Head of caudate nucleus (tissue), 42 donors: Measurements from ENCODE around the gene FRRS1L.

Experiments
- DNase-seq, 42 donors: peaks; one replicate each; pipeline versions ENCODE4 v3.0.0 to v3.0.0-alpha.2; 2020 to 2021; ENCODE audit warnings: mixed read lengths in 7 of 42
- intact Hi-C: fragments of 100-400 bp; cut with DNase I; formaldehyde crosslinking; loops from one replicate; pipeline ENCODE4 v1.15.0; 2022

Gene FRRS1L

GRCh38 chr9:109166771-109167601 is at the start of gene FRRS1L:
TSS of gene FRRS1L (minus strand) at chr9:109167249. CDS start at chr9:109167138, 111 bp downstream.
- intact Hi-C loops = no loop called here
- peak; percentile 13 to 91 (median 75) for DNase-seq

- no peak for DNase-seq
- intact Hi-C loops = no loop called here
These were observed 47.4 kb upstream of the FRRS1L start for GRCh38 chr9:109214414-109214813.

GRCh38 chr9:109213285-109214121 is 46.5 kb upstream of the FRRS1L start:
- intact Hi-C loops = no loop called here
- DNase-seq = no peak

GRCh38 chr9:109212768-109213167 is 45.7 kb upstream of the FRRS1L start:
- intact Hi-C loops = no loop called here
- DNase-seq = no peak

GRCh38 chr9:109206670-109207069 is 39.6 kb upstream of the FRRS1L start:
- intact Hi-C loops = no loop called here
- no peak for DNase-seq

GRCh38 chr9:109205526-109205925 is 38.5 kb upstream of the FRRS1L start:
- intact Hi-C loops = no loop called here

GRCh38 chr9:109203761-109204360 is 36.8 kb upstream of the FRRS1L start:
- intact Hi-C loops = no loop called here
- DNase-seq = no peak

More at GRCh38 chr9:109205526-109205925, 38.5 kb upstream of the FRRS1L start:
- DNase-seq = no peak

- no peak for DNase-seq
- intact Hi-C loops = no loop called here
These were observed 32.6 kb upstream of the FRRS1L start for GRCh38 chr9:109199676-109200075.

GRCh38 chr9:109198736-109199382 is 31.8 kb upstream of the FRRS1L start:
- intact Hi-C loops = no loop called here
- DNase-seq = no peak

GRCh38 chr9:109193974-109194556 is 27.0 kb upstream of the FRRS1L start:
- DNase-seq = no peak
- intact Hi-C loops = no loop called here

- peak in 6 of 42 donors; percentile 5 to 42 (median 14) for DNase-seq
These were observed 25.8 kb upstream of the FRRS1L start for GRCh38 chr9:109192732-109193361.

GRCh38 chr9:109191746-109192145 is 24.7 kb upstream of the FRRS1L start:
- intact Hi-C loops = no loop called here
- no peak for DNase-seq

More at GRCh38 chr9:109192732-109193361, 25.8 kb upstream of the FRRS1L start:
- intact Hi-C loops = no loop called here

GRCh38 chr9:109190151-109190550 is 23.1 kb upstream of the FRRS1L start:
- no peak for DNase-seq
- intact Hi-C loops = no loop called here

- no peak for DNase-seq
These were observed 19.9 kb upstream of the FRRS1L start for GRCh38 chr9:109186857-109187520.

GRCh38 chr9:109182940-109183798 is 16.1 kb upstream of the FRRS1L start:
- DNase-seq = peak in 11 of 42 donors; percentile 9 to 48 (median 16)
- intact Hi-C loops = no loop called here

More at GRCh38 chr9:109186857-109187520, 19.9 kb upstream of the FRRS1L start:
- intact Hi-C loops = no loop called here

GRCh38 chr9:109182550-109182939 is 15.5 kb upstream of the FRRS1L start:
- DNase-seq = no peak
- intact Hi-C loops = no loop called here

- no peak for DNase-seq
- intact Hi-C loops = no loop called here
These were observed 14.2 kb upstream of the FRRS1L start for GRCh38 chr9:109181284-109181683.
